Measurements from ENCODE around the gene SH3RF3.

GRCh38 chr2:109408043-109408335 lies 279.0 kb downstream of the SH3RF3 start:
- TF ChIP-seq CTCF (IDR thresholded peaks at IDR 0.05) (no peak), POLR2A (IDR thresholded peaks at IDR 0.05) (no peak)

Data from adrenal gland (tissue), 5 donors.